ENCODE results near the gene VPS13D.

VPS13D gene

DNA sequence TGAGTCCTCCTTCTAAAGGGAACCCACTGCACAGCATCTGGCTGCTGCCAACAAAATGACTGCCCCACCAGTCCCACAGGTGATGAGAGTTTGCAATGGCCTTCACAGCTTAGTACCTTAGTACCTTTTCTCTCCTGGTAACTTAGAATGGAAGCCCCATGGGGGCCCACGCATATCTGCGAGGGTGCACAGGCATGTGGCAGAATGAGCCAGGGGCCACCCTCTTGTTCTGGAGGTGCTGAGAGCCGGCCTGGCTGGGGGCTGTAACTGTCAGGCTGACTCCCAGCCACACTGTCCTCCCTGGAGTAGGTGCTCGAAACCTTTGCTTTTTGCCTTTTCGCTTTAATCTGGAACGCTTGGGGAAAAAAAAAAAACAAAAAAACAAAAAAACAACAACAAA, 203.1 kb downstream of the VPS13D start:
- DNase-seq, result no peak

DNA sequence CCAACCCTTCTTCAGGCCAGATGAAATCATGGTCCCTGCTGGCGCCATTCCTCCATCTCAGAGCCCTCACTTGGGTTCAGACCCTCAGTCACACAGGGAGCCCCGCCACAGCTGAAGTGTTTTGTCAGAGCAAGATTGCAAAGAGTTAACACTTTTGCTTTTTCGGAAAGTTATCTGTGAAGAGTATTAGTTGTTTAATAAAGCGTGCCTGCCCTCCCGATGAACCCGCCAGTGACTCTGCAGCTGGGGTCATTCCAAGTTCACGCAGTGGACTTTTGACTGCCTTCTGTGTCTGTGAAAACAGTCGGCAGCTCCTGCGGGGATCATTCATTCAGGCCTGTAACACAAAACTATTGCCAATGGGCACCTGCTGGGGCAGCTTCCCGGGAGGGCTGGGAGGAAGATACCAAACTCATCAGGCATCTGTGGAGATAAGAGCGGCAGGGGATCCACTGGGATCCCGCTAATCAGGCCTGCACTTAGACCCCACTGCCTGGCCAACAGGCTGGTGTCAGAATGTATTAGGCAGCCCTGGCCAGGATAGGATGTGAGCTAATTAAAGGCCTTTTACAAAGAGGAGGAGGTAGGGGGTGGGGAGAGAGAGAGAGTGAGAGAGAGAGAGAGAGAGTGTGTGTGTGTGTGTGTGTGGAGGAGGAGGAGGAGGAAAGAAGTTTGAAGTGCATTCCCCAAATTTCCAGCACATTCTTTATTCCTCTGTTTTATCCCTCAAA, 203.7 kb downstream of the VPS13D start:
- DNase-seq, result peak; percentile 45

DNA sequence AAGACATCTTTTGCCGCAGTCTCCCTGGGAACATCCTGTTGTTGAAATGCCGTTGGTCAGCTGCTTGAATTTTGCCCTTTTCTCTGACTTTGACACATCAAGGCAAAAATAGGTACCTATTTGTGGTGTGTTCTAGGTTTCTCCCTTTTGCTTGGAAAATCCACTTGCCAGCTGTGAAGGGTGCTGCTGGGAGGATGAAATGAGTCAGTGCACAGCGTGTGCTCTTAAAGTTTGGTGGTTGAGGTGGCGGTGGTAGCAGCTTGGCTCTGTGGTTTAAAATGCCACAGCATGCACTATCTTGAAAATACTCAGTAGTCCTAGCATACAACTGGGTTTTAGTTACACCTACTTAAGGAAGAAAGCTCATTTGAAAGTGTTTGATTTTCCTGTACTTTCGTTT, 204.3 kb downstream of the VPS13D start:
- peak; percentile 82 for DNase-seq

DNA sequence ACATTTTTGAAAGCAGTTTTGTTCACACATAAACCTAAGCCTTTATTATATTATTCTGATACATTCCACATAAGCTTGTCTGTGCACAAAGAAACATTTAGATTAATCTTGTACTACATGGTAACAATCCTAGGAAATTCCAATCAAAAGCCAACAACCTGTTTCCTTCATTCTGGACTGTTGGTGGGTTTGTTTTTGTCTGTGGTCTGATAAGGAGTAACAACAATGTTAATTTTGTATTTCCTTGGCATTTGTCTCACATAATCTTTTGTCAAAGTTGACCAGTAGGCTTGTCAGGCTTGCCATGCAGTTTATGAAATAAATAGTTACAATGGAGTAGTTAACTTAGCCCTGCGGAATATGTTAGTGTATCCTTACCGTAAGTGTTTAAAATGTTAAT, 204.9 kb downstream of the VPS13D start:
- no peak for DNase-seq

DNA sequence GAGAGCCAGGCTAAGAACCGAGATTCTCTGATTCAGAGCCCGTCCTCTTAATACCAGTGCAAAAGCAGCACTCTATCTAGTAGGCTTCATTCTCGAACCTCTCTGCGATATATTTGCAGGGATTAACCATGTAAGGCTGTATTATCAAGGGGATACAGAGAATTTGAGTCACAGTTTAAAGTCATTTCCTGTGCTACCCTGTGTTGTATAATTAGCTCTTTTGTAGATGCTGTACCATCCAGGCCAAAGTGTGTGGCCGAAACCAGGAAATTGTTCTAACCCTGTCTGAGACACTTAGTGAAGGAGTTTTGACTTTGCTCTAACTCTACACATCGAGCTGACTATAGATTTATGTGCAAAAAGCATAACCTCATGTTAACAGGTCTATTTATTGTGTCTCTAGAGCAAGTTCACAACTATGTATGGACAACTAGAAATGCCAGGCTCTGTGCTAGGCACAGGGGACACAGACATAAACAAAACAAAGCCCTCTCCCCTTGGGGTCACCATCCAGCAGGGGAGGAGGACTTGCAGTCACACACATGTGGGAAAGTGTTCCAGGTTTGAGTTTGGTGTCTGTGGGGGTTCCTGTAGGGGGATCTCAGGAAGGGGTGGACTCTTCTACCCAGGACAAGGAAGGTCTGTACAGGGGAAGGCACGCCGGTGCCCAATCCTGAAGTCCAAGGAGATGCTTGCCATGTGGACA, 206.0 kb downstream of the VPS13D start:
- peak; percentile 83 for DNase-seq

DNA sequence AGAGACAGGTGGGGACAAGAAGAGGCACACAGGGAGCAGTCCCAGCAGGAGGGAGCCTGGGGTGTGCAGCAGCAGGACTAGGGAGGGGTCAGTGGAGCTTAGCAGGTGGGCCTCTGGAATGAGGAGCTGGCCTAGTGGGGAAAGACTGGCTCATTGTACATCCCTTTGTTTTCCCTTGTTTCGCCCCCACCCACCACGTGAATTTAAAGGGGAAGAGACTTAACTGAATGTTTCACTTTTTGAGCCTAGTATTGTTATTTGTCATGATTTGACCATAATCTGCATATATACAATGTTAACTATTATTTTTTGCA, 206.5 kb downstream of the VPS13D start:
- DNase-seq, result no peak

DNA sequence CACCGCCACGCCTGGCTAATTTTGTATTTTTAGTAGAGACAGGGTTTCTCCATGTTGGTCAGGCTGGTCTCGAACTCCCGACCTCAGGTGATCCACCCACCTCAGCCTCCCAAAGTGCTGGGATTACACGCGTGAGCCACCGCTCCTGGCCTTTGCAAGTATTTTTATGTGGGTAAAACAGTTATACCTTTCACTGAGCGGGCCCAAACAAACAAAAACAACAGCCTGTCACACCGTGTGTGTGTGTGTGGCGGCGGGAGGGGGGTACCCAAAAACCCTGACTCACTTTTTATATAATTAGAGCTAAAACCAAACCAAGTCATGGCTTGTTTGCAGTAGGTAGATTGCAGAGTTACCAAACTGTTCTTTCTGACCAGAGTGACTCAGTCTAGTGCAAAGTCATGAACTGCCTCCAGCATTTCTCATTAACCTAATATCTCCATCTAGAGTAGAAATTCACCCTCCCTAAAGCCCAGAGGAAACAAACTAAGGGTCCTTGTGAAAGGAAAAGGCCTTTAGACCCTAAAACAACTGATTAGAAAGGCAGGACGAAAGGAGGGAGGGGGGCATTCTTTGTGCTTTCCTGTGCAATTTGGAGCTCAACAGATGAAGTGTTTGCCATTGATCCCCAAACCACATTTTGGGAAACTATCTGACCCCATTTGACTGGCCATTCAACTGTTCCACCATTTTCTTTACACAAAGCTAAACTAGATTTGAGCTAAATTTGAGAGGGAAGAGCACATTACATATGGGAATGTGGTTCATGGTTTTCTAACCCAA, 207.2 kb downstream of the VPS13D start:
- peak; percentile 69 for DNase-seq

DNA sequence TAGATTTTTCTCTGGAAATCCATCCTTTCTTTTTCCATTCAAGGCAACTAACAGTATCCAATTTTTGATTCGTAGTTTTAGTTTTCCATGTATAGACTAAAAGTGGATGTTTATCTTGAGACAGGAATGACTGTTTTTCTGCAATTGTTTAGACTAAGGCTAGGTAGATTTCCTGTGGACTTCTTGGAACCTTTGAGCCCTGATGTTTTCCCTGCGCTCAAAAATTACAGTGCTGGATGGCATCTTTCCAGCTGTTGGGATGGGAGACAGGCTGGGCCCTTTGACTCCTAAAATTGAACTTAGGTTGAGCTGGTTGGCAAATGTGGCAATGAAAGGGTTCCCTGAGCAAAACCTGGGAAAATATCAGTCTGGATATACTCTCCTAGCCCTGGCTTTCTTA, 207.8 kb downstream of the VPS13D start:
- DNase-seq, result no peak

DNA sequence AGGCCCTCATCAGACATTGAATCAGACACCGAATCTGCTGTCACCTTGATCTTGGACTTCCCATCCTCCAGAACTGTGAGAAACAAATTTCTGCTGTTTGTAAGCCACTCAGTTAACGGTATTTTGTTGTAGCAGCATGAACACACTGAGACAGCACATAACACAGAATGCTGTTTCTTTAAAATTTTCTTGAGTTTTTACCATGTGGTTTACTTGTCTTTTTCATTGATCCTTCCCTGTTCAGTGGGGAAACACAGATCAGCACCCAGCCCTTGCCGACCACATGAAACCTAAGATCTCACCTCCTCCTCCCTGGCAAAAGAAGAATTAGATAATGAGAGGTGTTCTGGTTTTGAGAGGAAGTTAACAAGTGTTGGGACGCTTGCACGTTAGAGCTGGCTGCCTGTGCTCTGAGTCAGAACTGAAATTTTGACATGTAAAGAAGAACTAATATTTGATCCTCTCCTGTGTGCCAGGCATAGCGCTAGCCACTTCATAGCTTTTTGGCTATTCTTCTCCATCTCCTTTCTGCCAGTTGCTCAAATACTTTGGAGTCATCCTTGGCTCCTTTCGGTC, 208.6 kb downstream of the VPS13D start:
- DNase-seq, result no peak

DNA sequence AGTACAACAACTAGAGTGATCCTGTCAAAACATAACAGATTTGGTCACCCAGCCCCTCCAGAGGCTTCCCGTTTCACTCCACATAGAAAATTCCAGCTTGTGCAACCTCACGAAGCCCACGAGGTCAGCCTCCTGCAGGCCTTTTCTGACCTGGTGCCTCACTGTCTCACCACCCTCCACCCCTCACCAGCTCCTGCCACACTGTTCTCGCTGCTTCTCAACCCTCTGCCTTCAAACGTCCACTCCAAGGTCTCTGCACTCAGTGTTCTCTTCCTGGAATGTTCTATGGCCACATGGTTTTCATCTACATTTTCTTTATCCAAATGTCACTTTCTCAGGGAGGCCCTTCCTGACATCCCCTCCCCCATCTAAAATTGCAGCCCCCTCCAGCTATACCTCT, 209.2 kb downstream of the VPS13D start:
- DNase-seq, result no peak

DNA sequence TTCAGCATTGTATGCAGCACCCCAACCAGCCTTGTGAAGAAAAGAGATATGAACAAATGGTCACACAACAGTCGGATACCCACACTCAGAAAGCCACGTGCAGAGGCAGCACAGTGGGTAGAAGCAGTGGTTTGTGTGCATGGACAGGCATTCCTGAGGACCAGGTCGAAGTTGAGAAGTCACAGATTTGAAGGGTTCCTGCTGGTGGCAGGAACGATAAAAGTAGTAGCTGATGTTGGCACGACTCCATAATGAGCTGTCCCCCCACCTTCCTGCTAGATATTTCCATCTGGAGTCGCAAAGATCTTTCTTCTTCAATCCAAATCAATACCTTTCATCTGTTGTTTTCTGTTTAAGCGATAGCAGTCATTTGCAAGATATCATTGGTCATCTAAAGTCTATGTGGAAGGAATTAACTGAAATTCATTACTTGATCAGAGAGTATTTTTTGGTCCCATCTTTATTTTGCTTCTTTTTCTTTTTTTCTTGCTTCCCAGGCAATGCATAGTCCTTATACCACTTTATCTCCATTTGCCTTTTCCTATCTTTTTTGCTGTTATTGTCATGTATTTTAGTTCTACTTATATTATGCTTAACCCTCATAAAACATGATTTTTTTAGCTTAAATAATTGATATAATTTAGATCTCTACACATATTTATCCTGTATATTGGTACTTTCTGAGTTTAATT, 211.7 kb downstream of the VPS13D start:
- no peak for DNase-seq

DNA sequence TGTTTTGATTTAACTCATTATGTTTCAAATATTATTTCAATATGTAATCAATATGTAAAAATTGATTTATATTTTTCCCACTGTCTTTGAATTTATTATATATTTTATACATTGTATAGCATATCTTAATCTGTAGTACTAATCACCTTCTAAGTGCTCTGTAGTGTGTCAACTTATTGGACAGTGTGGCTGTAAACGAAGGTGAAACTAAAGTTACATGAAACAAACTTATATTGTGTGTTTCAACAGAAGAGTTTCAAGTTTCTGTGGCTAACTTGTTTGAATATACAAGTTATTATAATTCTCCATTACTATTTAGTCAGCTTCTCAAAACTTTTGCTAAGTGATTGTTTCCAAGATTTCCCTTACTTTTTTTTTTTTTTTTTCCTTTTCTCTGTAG, 212.4 kb downstream of the VPS13D start:
- no peak for DNase-seq

DNA sequence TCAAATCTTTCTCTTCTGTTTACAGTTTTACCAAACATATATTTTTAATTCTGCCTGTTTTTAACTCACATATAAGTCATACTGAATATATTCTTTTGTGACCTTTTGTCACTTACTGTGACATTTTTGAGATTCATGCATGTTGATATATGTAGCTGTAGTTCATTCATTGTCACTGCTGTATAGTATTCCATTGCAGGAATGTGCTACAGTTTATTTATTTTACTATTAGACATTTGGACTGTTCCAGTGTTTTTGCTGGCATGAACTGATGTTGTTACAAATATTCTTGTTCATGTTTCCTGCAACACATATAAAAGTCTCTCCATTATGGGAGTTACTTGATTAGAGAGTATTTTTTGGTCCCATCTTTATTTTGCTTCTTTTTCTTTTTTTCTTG, 213.3 kb downstream of the VPS13D start:
- no peak for DNase-seq

DNA sequence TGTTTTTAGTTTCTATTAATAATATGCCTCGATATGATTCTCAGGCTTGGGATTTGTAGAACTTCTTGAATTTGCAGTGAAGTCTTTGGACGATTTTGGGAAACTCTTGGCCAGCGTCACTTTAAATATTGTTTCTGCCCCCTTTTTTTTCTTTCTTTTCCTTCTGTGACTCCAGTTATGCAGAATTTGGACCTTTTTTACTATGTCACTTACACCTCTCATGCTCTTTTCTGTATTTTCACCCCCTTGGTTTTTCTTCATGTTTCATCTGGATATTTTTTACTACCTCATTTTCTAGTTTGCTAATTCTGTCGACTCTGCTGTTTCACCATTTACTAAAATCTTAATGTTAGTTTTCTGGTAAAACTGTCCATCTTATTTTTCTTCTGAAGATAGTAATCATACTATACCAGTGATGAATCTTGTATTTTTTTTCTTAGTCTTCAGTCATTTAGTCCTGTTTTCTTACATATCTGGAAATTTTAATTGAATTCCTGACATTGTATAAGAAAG, 214.6 kb downstream of the VPS13D start:
- DNase-seq, result no peak

DNA sequence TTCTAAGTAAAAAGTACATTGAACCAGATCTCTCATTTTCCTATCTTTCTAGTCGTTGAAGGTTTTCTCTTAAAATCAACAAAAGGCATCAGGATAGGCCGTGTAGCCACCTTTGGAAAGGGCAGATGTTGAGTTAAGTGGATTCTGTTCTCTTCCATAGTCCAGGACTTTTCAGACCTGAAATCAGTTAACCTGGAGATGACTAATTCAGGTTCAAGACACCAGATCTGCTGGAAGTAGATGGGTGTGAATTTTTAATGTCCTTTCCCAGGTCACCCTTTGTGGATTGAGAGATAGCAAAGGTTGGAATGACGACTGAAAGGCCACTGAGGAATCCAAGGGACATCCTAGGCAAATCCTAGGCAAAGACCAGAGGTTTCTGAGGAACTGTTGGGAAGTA, 215.4 kb downstream of the VPS13D start:
- DNase-seq, result no peak

DNA sequence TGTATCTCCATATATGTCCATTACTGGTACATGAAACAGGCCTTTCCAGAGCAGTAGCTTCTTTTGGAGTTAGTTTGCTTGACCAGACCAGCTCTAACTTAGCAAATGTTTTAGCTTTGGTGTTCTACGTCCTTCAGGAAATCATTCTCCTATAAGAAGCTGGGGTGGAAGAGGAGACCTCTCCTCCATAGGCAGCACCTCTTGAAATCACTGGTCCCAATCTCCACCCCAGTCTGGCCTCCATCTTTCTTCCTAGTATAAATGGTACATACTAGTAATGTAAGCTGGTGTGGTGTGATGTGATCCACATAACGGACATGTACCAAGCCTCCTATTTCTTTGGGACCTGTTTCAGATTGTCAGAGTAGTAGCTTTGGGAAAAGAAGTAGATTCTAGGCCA, 216.8 kb downstream of the VPS13D start:
- DNase-seq, result no peak

DNA sequence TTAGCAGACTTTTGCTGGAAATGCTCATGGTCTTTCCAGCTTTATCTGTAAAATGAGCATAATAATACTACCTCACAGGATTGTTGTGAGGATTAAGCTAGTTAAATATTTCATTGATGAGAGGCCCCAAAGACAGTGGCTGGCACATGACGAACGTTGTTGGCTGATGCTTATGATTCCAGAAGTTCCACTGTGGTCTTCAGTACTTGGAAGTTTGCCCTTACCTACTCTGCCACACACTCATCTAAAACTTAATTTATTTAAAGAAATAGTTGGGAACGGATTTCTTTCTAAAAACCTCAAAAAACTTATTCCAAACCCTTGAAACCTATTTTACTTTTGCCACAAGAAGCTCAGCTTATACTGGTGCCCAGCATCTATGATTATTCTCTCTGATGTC, 217.5 kb downstream of the VPS13D start:
- DNase-seq, result peak; percentile 90

DNA sequence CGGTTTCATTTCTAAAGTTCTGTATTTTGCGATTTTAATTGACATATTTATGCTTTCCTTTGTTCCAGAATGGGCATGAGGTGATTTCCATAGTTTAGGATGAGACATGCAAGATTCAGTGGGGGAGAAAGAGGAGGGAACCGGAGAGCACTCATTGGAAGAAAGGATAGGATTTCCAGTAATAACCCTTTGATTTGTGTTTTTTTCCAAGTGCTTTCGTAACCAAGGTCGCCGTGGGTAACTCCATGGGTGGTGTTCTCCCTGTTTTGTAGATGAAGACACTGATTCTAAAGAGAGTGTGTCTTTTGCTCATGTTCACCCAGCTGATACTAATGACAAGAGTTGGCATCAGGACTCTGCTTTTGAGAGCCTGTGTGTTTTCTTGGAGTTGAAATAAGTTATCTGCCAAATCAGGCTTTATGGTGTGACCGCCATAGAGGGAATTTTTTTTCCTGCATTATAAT, 218.1 kb downstream of the VPS13D start:
- peak; percentile 37 for DNase-seq

DNA sequence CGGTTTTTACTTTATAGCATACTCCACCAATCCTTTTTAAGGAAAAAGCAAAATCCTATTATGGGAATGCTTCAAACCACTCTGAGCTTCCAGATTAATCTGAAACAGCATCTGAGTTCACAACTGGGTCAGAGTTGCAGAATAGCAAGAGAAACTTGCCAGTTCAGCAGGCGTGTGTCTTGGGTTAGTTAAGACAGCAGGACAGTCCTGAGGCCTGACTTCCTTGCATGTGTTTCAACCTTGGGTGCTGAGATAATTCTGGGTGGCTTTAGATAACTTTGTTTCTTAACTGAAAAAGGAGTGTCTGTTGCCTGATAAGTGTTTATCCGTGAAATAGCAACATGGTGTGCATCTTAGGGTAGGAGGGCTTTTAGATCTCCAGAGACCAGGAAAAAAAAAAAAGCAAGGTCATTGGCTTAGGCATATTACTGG, 218.9 kb downstream of the VPS13D start:
- peak; percentile 35 for DNase-seq

DNA sequence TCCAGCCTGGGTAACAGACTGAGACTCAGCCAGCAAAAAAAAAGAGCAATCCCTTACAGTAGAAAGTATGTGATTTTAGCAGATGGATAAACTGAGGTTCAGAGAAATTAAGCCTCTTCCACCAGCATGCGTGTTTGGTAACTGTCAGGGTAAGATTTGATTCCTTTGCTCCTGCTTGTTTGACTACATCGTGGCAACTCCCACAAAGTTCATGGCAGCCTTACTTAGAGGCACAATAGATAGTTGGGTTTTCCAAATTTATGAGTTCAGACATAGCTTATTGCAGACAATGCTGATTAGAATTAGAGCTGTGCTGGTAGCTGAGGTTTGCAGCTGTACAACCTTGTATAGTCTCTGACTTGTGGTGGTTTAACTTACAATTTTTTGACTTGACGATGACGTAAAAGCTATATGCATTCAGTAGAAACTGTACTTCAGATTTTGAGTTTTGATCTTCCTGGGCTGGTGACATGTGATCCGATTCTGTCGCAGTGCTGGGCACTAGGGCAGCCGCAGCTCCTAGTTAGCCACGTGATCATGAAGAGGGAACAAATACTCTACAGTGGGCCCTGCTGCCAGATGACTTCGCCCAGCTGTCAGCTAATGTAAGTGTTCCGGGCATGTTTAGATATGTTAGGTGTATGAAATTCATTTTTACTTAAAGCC, 220.4 kb downstream of the VPS13D start:
- no peak for DNase-seq

DNA sequence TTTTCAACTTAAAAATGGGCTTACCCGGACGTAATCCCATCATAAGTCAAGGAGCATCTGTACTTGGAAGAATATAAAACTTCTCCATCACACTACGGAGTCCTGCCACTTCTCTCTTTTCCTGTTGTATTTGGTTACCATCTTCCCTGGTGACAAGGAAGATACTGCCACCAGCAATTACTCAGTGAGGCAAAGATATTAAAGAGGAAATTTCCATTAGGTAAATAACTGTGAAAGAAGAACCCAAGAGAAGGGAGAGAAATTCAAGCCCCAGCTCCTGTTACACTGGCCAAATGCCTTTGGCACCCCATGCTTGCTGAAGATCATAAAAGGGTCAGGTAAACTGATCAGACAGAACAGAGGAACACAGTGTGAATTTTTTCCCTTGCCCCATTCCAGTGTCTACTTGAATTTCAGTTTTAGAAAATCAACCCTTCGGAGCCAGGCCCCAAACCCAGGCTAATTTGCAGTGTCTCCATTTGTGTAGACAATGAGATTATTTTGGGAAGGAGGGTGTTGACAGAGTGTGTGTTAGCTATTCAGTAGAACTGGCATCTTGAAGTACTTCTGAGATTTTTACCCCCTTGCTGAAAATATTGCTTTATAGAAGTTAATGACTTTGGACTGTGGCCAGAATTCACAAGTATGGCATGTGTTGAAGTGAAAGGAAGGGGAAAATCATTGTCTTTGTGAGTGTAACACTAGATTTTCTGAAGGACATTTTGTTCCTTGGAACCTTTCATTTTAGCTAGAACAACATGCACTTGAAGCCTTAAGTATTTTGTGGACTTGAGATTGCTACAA, 221.1 kb downstream of the VPS13D start:
- DNase-seq, result no peak

Data from fibroblast of skin of back (primary cell).